ENCODE results near the gene TMEM59. TPM values are rescaled to one million over a fixed set of nuclear protein-coding genes. Genes with fewer than 3 reads are reported as not detected.
A peak's percentile ranks its signal among the peaks of the same experiment; 100 is the strongest.
"Not testable (repeated sequence)": the region's sequence is repeated elsewhere in the genome, so short reads cannot be mapped to it uniquely, and the experiment has no call there.

The TMEM59 gene
- total RNA-seq, 1 donor from 2014 or later = 293 TPM

GRCh38 chr1:54053745-54054437, 887 bp upstream of the TMEM59 start:
- no peak for DNase-seq (ENCODE audit: low spot score)

GRCh38 chr1:54052431-54052933, 522 bp downstream of the TMEM59 start:
- DNase-seq (ENCODE audit: low spot score) = peak; percentile 81

GRCh38 chr1:54051933-54052430, 1.0 kb downstream of the TMEM59 start:
- peak; percentile 36 for DNase-seq (ENCODE audit: low spot score)

GRCh38 chr1:54050435-54050834, 2.6 kb downstream of the TMEM59 start:
- DNase-seq (ENCODE audit: low spot score) = not testable (repeated sequence)

- DNase-seq (ENCODE audit: low spot score) = no peak
Observed at GRCh38 chr1:54047384-54048305, 5.4 kb downstream of the TMEM59 start.

GRCh38 chr1:54046671-54047383, 6.2 kb downstream of the TMEM59 start:
- no peak for DNase-seq (ENCODE audit: low spot score)

- DNase-seq (ENCODE audit: low spot score) = no peak
Observed at GRCh38 chr1:54045496-54045895, 7.5 kb downstream of the TMEM59 start.

GRCh38 chr1:54041806-54042205, 11.2 kb downstream of the TMEM59 start:
- no peak for DNase-seq (ENCODE audit: low spot score)

- no peak for DNase-seq (ENCODE audit: low spot score)
Observed at GRCh38 chr1:54037476-54037875, 15.5 kb downstream of the TMEM59 start.

- no peak for DNase-seq (ENCODE audit: low spot score)
Observed at GRCh38 chr1:54028306-54029251, 24.4 kb downstream of the TMEM59 start.

GRCh38 chr1:54027848-54028247, 25.2 kb downstream of the TMEM59 start:
- DNase-seq (ENCODE audit: low spot score) = no peak

- not testable (repeated sequence) for DNase-seq (ENCODE audit: low spot score)
Observed at GRCh38 chr1:54024811-54025210, 28.2 kb downstream of the TMEM59 start.

GRCh38 chr1:54024358-54024757, 28.6 kb downstream of the TMEM59 start:
- no peak for DNase-seq (ENCODE audit: low spot score)

- not testable (repeated sequence) for DNase-seq (ENCODE audit: low spot score)
Observed at GRCh38 chr1:54019562-54020176, 33.3 kb downstream of the TMEM59 start.

GRCh38 chr1:54018635-54019034, 34.4 kb downstream of the TMEM59 start:
- DNase-seq (ENCODE audit: low spot score) = no peak

GRCh38 chr1:54017979-54018378, 35.0 kb downstream of the TMEM59 start, which contains the start of gene LDLRAD1:
TSS of gene LDLRAD1 (minus strand) at chr1:54018186. CDS start at chr1:54018112, 74 bp downstream.
- no peak for DNase-seq (ENCODE audit: low spot score)

- DNase-seq (ENCODE audit: low spot score) = no peak
Observed at GRCh38 chr1:54016343-54017282, 36.4 kb downstream of the TMEM59 start.

- no peak for DNase-seq (ENCODE audit: low spot score)
Observed at GRCh38 chr1:54014009-54014629, 38.9 kb downstream of the TMEM59 start.
